ENCODE data around the gene SMIM41. TPM values are rescaled to one million over a fixed set of nuclear protein-coding genes. Genes with fewer than 3 reads are reported as not detected.
A peak's percentile ranks its signal among the peaks of the same experiment; 100 is the strongest.

The SMIM41 gene
- total RNA-seq, 1 experiment from 2014 or later = not detected

GRCh38 chr12:52091061-52091460, 11.6 kb downstream of the SMIM41 start:
- BruUV-seq (replicated peaks) = no TSS peak
- H3K27ac Mint-ChIP-seq (ENCODE audit: unreplicated experiment) = no peak overlapping the region
- Histone ChIP-seq H3K9me3 (no peaks in the 10 kb centered on the region), H3K4me3 (ENCODE audit: low read depth, low read length) (no peak overlapping the region), H3K36me3 (ENCODE audit: control insufficient read depth, insufficient read depth, low read length) (no peaks in the 10 kb centered on the region), H3K4me1 (peaks cover 12% of the 10 kb centered on the region), H3K27me3 (replicated peaks; ENCODE audit: control insufficient read depth, insufficient read depth, low read length) (no peaks in the 10 kb centered on the region)
- H3K4me3 Mint-ChIP-seq (ENCODE audit: unreplicated experiment) = no peak overlapping the region
- POLR2A ChIA-PET = no interaction called here
- peaks cover 11% of the 10 kb centered on the region for H3K4me1 Mint-ChIP-seq (ENCODE audit: low read depth, unreplicated experiment)
- H3K36me3 Mint-ChIP-seq (ENCODE audit: insufficient read depth, unreplicated experiment) = peaks cover under 1% of the 10 kb centered on the region
- CTCF ChIA-PET = interaction anchor here (0.7 to 1.9 kb wide), 7 partner anchors 25 to 351 kb away, joined by 3 to 13 read pairs (median 3); no protein-coding TSS in a partner anchor
- TF ChIP-seq CTCF (IDR thresholded peaks at IDR 0.05; ENCODE audit: insufficient read depth in 1 of 2, low read depth in 1 of 2, low read length in 1 of 2, severe bottlenecking in 1 of 2, unreplicated experiment in 1 of 2) = no peak
- no peaks in the 10 kb centered on the region for H3K9me3 Mint-ChIP-seq (ENCODE audit: unreplicated experiment)
- intact Hi-C loops (cut with micrococcal nuclease; ENCODE audit: unreplicated experiment) = no loop called here
- peaks cover 7% of the 10 kb centered on the region for H3K27me3 Mint-ChIP-seq (ENCODE audit: insufficient read depth, unreplicated experiment)
- DNase-seq = no peak

GRCh38 chr12:52091869-52092268, 12.4 kb downstream of the SMIM41 start:
- CTCF ChIA-PET = interaction anchor here (0.5 to 1.9 kb wide), 6 partner anchors 32 to 99 kb away, joined by 3 to 13 read pairs (median 4); no protein-coding TSS in a partner anchor
- peaks cover 12% of the 10 kb centered on the region for H3K4me1 ChIP-seq
- H3K9me3 ChIP-seq = no peaks in the 10 kb centered on the region
- intact Hi-C loops (cut with micrococcal nuclease; ENCODE audit: unreplicated experiment) = loop anchor here (2.0 kb wide), 1 partner anchor 29 kb away; no protein-coding TSS in a partner anchor
- no peak for DNase-seq
- no TSS peak for BruUV-seq (replicated peaks)
- no peaks in the 10 kb centered on the region for H3K9me3 Mint-ChIP-seq (ENCODE audit: unreplicated experiment)
- no peak overlapping the region for H3K27ac Mint-ChIP-seq (ENCODE audit: unreplicated experiment)
- POLR2A ChIA-PET = no interaction called here
- H3K4me3 Mint-ChIP-seq (ENCODE audit: unreplicated experiment) = peak overlapping the region; percentile 39
- no peaks in the 10 kb centered on the region for H3K27me3 ChIP-seq (replicated peaks; ENCODE audit: control insufficient read depth, insufficient read depth, low read length)
- H3K27me3 Mint-ChIP-seq (ENCODE audit: insufficient read depth, unreplicated experiment) = peaks cover 7% of the 10 kb centered on the region
- H3K36me3 ChIP-seq (ENCODE audit: control insufficient read depth, insufficient read depth, low read length) = no peaks in the 10 kb centered on the region
- H3K4me3 ChIP-seq (ENCODE audit: low read depth, low read length) = no peak overlapping the region
- no peak for TF ChIP-seq CTCF (IDR thresholded peaks at IDR 0.05; ENCODE audit: insufficient read depth in 1 of 2, low read depth in 1 of 2, low read length in 1 of 2, severe bottlenecking in 1 of 2, unreplicated experiment in 1 of 2)
- peaks cover 11% of the 10 kb centered on the region for H3K4me1 Mint-ChIP-seq (ENCODE audit: low read depth, unreplicated experiment)
- no peaks in the 10 kb centered on the region for H3K36me3 Mint-ChIP-seq (ENCODE audit: insufficient read depth, unreplicated experiment)

- H3K36me3 ChIP-seq (ENCODE audit: control insufficient read depth, insufficient read depth, low read length) = no peaks in the 10 kb centered on the region
- no peak overlapping the region for H3K4me3 Mint-ChIP-seq (ENCODE audit: unreplicated experiment)
- no TSS peak for BruUV-seq (replicated peaks)
- no peaks in the 10 kb centered on the region for H3K9me3 Mint-ChIP-seq (ENCODE audit: unreplicated experiment)
- H3K27ac Mint-ChIP-seq (ENCODE audit: unreplicated experiment) = no peak overlapping the region
- peaks cover 12% of the 10 kb centered on the region for H3K4me1 ChIP-seq
- H3K9me3 ChIP-seq = no peaks in the 10 kb centered on the region
- H3K27me3 ChIP-seq (replicated peaks; ENCODE audit: control insufficient read depth, insufficient read depth, low read length) = no peaks in the 10 kb centered on the region
- TF ChIP-seq CTCF (IDR thresholded peaks at IDR 0.05; ENCODE audit: insufficient read depth in 1 of 2, low read depth in 1 of 2, low read length in 1 of 2, severe bottlenecking in 1 of 2, unreplicated experiment in 1 of 2) = no peak
- ChIA-PET POLR2A (interaction anchor here (0.6 kb wide), 1 partner anchor 11 kb away, joined by 3 read pairs; no protein-coding TSS in a partner anchor), CTCF (interaction anchor here (1.2 kb wide), 1 partner anchor 68 kb away, joined by 3 read pairs; no protein-coding TSS in a partner anchor)
- DNase-seq = no peak
- peaks cover 11% of the 10 kb centered on the region for H3K4me1 Mint-ChIP-seq (ENCODE audit: low read depth, unreplicated experiment)
- H3K27me3 Mint-ChIP-seq (ENCODE audit: insufficient read depth, unreplicated experiment) = peaks cover 12% of the 10 kb centered on the region
- no peak overlapping the region for H3K4me3 ChIP-seq (ENCODE audit: low read depth, low read length)
- no peaks in the 10 kb centered on the region for H3K36me3 Mint-ChIP-seq (ENCODE audit: insufficient read depth, unreplicated experiment)
- intact Hi-C loops (cut with micrococcal nuclease; ENCODE audit: unreplicated experiment) = loop anchor here (2.0 kb wide), 1 partner anchor 27 kb away; no protein-coding TSS in a partner anchor
These were observed 13.8 kb downstream of the SMIM41 start for GRCh38 chr12:52093346-52093745.
